ENCODE data around the gene TLX3. TPM values are rescaled to one million over a fixed set of nuclear protein-coding genes. Genes with fewer than 3 reads are reported as not detected.

The TLX3 gene
- total RNA-seq, 1 donor from 2014 or later = 0.51 TPM

GRCh38 chr5:171315386-171315891, 6.4 kb downstream of the TLX3 start:
- DNase-seq (ENCODE audit: low read depth, low spot score) = no peak
- H3K4me3 Mint-ChIP-seq = no peak overlapping the region

DNA sequence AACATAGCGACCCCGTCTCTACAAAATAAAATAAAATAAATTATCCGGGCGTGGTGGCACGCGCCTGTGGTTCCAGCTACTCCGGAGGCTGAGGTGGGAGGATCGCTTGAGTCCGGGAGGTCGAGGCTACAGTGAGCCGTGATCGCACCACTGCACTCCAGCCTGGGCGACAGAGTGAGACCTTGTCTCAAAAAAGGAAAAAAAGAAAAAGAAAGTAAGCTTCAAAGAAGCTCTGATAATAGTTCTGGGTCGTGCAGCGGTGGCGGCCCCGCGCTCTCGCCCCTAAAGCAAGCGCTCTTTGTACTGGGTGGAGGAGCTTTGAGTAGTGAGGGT, 6.8 kb downstream of the TLX3 start:
- TF ChIP-seq CTCF (conservative IDR thresholded peaks at IDR 0.05) = no peak
- H3K27ac Mint-ChIP-seq (ENCODE audit: unreplicated experiment) = no peak overlapping the region
- peaks cover 95% of the 10 kb centered on the region for H3K27me3 Mint-ChIP-seq (ENCODE audit: low read depth)
- no peak for DNase-seq (ENCODE audit: low read depth, low spot score)
- peaks cover 4% of the 10 kb centered on the region for H3K36me3 Mint-ChIP-seq (ENCODE audit: low read depth)
- H3K4me1 Mint-ChIP-seq = peaks cover 11% of the 10 kb centered on the region
- no peaks in the 10 kb centered on the region for H3K9me3 Mint-ChIP-seq
- H3K4me3 Mint-ChIP-seq = peak overlapping the region; percentile 51

More at GRCh38 chr5:171315386-171315891, 6.4 kb downstream of the TLX3 start:
- Mint-ChIP-seq H3K27me3 (ENCODE audit: low read depth) (peaks cover 95% of the 10 kb centered on the region), H3K36me3 (ENCODE audit: low read depth) (peaks cover 4% of the 10 kb centered on the region), H3K4me1 (peaks cover 11% of the 10 kb centered on the region), H3K9me3 (no peaks in the 10 kb centered on the region), H3K27ac (ENCODE audit: unreplicated experiment) (no peak overlapping the region)
- TF ChIP-seq CTCF (conservative IDR thresholded peaks at IDR 0.05) = no peak

- Mint-ChIP-seq H3K4me1 (peaks cover 11% of the 10 kb centered on the region), H3K9me3 (no peaks in the 10 kb centered on the region), H3K27ac (ENCODE audit: unreplicated experiment) (no peak overlapping the region), H3K4me3 (peak overlapping the region; percentile 51), H3K36me3 (ENCODE audit: low read depth) (peaks cover 4% of the 10 kb centered on the region), H3K27me3 (ENCODE audit: low read depth) (peaks cover 95% of the 10 kb centered on the region)
- DNase-seq (ENCODE audit: low read depth, low spot score) = no peak
- no peak for TF ChIP-seq CTCF (conservative IDR thresholded peaks at IDR 0.05)
Observed at GRCh38 chr5:171316258-171317121, 7.4 kb downstream of the TLX3 start.

- Mint-ChIP-seq H3K4me3 (no peak overlapping the region), H3K4me1 (peaks cover 11% of the 10 kb centered on the region), H3K36me3 (ENCODE audit: low read depth) (peaks cover 4% of the 10 kb centered on the region), H3K27me3 (ENCODE audit: low read depth) (peaks cover 100% of the 10 kb centered on the region), H3K27ac (ENCODE audit: unreplicated experiment) (no peak overlapping the region), H3K9me3 (no peaks in the 10 kb centered on the region)
- TF ChIP-seq CTCF (conservative IDR thresholded peaks at IDR 0.05) = no peak
- DNase-seq (ENCODE audit: low read depth, low spot score) = no peak
Observed at GRCh38 chr5:171317230-171317629, 8.2 kb downstream of the TLX3 start.

DNA sequence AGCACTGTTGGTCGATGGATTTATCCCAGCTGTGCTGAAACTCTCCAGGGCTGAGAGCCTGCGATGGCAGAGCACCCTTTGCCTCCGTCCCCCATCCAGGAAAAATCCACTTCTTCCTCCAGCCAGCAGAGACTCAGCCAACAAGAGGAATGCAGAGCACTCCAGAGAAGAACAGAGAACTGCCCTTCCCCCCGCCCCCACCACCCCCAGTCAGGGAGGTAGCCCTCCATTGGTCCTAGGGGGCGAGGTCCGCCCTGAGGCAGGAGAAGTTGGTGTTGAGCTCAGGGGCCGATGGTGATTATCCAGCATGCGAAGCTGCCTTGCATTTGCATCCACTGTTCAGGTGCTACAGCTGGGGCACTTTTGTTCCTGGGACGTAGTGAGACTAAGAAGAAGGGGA, 9.0 kb downstream of the TLX3 start:
- H3K27ac Mint-ChIP-seq (ENCODE audit: unreplicated experiment) = no peak overlapping the region
- DNase-seq (ENCODE audit: low read depth, low spot score) = no peak
- peaks cover under 1% of the 10 kb centered on the region for H3K36me3 Mint-ChIP-seq (ENCODE audit: low read depth)
- no peaks in the 10 kb centered on the region for H3K9me3 Mint-ChIP-seq
- no peak overlapping the region for H3K4me3 Mint-ChIP-seq
- H3K27me3 Mint-ChIP-seq (ENCODE audit: low read depth) = peaks cover 100% of the 10 kb centered on the region
- TF ChIP-seq CTCF (conservative IDR thresholded peaks at IDR 0.05) = no peak
- peaks cover 7% of the 10 kb centered on the region for H3K4me1 Mint-ChIP-seq
